ENCODE data around the gene CALM3. TPM values are rescaled to one million over a fixed set of nuclear protein-coding genes. Genes with fewer than 3 reads are reported as not detected.

The CALM3 gene
- total and polyA plus RNA-seq, 2 of the 13 experiments (the other 11 are each of a cell fraction or from before 2014, with no cell fraction given) = 239 to 258 TPM

GRCh38 chr19:46640656-46641055, 39.5 kb downstream of the CALM3 start:
- in situ Hi-C loops (cut with HindIII; ENCODE audit: extremely low pct_ligation_motif_present, low pct_unique_long_range_greater_than_20kb) = no loop called here
- H3K27me3 ChIP-seq (ENCODE audit: control insufficient read depth in 1 of 2, insufficient read depth in 2 of 2, low read length in 2 of 2) = peaks cover 3 to 41% of the 10 kb centered on the region in 2 experiments; a peak in 4 of 5 replicates
- intact Hi-C loops (cut with micrococcal nuclease; ENCODE audit: unreplicated experiment) = no loop called here

More at GRCh38 chr19:46640656-46641055, 39.5 kb downstream of the CALM3 start:
- no TSS peak for BruUV-seq (replicated peaks)
- no peak overlapping the region for H2AFZ ChIP-seq (ENCODE audit: low read length)
- no peak overlapping the region for H3K9ac ChIP-seq (ENCODE audit: insufficient read depth, low read depth, low read length)
- no peaks in the 10 kb centered on the region for H4K20me1 ChIP-seq (ENCODE audit: insufficient read depth, low read length)
- ChIA-PET CTCF (ENCODE audit: low intra/inter-chr PET ratio, low total read pairs) (no interaction called here), POLR2A (no interaction called here)
- H3K4me1 ChIP-seq (ENCODE audit: insufficient read depth, low read length) = peaks cover 38% of the 10 kb centered on the region
- no peaks in the 10 kb centered on the region for H3K36me3 ChIP-seq (replicated peaks in 1 of 2; ENCODE audit: control insufficient read depth in 1 of 2, insufficient read depth in 2 of 2, low read length in 2 of 2)
- H3K9me3 ChIP-seq (ENCODE audit: low read length) = no peaks in the 10 kb centered on the region
- TF ChIP-seq TBX3 (IDR thresholded peaks at IDR 0.05; ENCODE audit: borderline replicate concordance) (no peak), ZNF598 (CRISPR knock-in tag; IDR thresholded peaks at IDR 0.05; ENCODE audit: borderline replicate concordance) (no peak), ZNF101 (CRISPR knock-in tag; IDR thresholded peaks at IDR 0.05; ENCODE audit: borderline replicate concordance, low read depth) (no peak), ZNF343 (CRISPR knock-in tag; IDR thresholded peaks at IDR 0.05) (no peak), CSRNP1 (CRISPR knock-in tag; IDR thresholded peaks at IDR 0.05) (no peak), CCDC6 (CRISPR knock-in tag; IDR thresholded peaks at IDR 0.05) (no peak), ZNF367 (CRISPR knock-in tag; IDR thresholded peaks at IDR 0.05; ENCODE audit: borderline replicate concordance) (no peak), ZNF652 (CRISPR knock-in tag; IDR thresholded peaks at IDR 0.05; ENCODE audit: borderline replicate concordance, low read depth) (no peak), ZNF275 (CRISPR knock-in tag; IDR thresholded peaks at IDR 0.05; ENCODE audit: borderline replicate concordance) (no peak), PAF1 (CRISPR knock-in tag; IDR thresholded peaks at IDR 0.05) (no peak), ZFP90 (CRISPR knock-in tag; IDR thresholded peaks at IDR 0.05; ENCODE audit: borderline replicate concordance) (no peak), ZNF761 (CRISPR knock-in tag; conservative IDR thresholded peaks at IDR 0.05) (no peak), SMAD3 (CRISPR knock-in tag; IDR thresholded peaks at IDR 0.05) (no peak), ZNF546 (CRISPR knock-in tag; conservative IDR thresholded peaks at IDR 0.05) (no peak), NFE2L2 (IDR thresholded peaks at IDR 0.05; ENCODE audit: low read length) (no peak), STAT6 (CRISPR knock-in tag; IDR thresholded peaks at IDR 0.05; ENCODE audit: borderline replicate concordance) (no peak), BHLHE40 (IDR thresholded peaks at IDR 0.05; ENCODE audit: low read length) (no peak), KLF12 (CRISPR knock-in tag; IDR thresholded peaks at IDR 0.05; ENCODE audit: borderline replicate concordance) (no peak), SMYD3 (CRISPR knock-in tag; IDR thresholded peaks at IDR 0.05) (no peak), JARID2 (CRISPR knock-in tag; IDR thresholded peaks at IDR 0.05; ENCODE audit: insufficient replicate concordance) (no peak)
- no peak overlapping the region for H3K4me2 ChIP-seq (ENCODE audit: low read depth, low read length)
- DNase-seq (ENCODE audit: low spot score) (no peak), FAIRE-seq (no peak), ATAC-seq (no peak)
- H3K4me3 ChIP-seq (replicated peaks in 1 of 3; ENCODE audit: insufficient read depth in 1 of 3, low read depth in 2 of 3, low read length in 3 of 3) = no peak overlapping the region
- H3K27ac ChIP-seq (ENCODE audit: extremely low read length, insufficient read depth, low read length) = no peak overlapping the region
- WGBS (ENCODE audit: low lambda C conversion rate) = 18% methylated on average over 2 of the region's 2 CpGs
- no peaks in the 10 kb centered on the region for H3K79me2 ChIP-seq (ENCODE audit: insufficient read depth, low read length)

Measured in HepG2 (cell line).